ENCODE measurements around the gene ZNHIT1. TPM values are rescaled to one million over a fixed set of nuclear protein-coding genes. Genes with fewer than 3 reads are reported as not detected.
"Not testable (repeated sequence)": the region's sequence is repeated elsewhere in the genome, so short reads cannot be mapped to it uniquely, and the experiment has no call there.

ZNHIT1 gene
- total RNA-seq, 6 donors from 2014 or later, result 46.1 to 74.3 (median 68.5) TPM

GRCh38 chr7:101186844-101187428 is 31.0 kb upstream of the ZNHIT1 start:
- 71 to 81% methylated on average over 4 of the region's 4 CpGs for WGBS, 2 donors
- Histone ChIP-seq H3K9me3 (no peaks in the 10 kb centered on the region), H3K27ac (no peak overlapping the region), H3K36me3 (no peaks in the 10 kb centered on the region), H3K27me3 (no peaks in the 10 kb centered on the region), H3K4me1 (no peaks in the 10 kb centered on the region), H3K4me3 (no peak overlapping the region)
- no peak for DNase-seq
- TF ChIP-seq POLR2AphosphoS5 (IDR thresholded peaks at IDR 0.05) (no peak), POLR2A (IDR thresholded peaks at IDR 0.05) (no peak), EP300 (IDR thresholded peaks at IDR 0.05) (no peak)
- TF ChIP-seq, protein P1, sequence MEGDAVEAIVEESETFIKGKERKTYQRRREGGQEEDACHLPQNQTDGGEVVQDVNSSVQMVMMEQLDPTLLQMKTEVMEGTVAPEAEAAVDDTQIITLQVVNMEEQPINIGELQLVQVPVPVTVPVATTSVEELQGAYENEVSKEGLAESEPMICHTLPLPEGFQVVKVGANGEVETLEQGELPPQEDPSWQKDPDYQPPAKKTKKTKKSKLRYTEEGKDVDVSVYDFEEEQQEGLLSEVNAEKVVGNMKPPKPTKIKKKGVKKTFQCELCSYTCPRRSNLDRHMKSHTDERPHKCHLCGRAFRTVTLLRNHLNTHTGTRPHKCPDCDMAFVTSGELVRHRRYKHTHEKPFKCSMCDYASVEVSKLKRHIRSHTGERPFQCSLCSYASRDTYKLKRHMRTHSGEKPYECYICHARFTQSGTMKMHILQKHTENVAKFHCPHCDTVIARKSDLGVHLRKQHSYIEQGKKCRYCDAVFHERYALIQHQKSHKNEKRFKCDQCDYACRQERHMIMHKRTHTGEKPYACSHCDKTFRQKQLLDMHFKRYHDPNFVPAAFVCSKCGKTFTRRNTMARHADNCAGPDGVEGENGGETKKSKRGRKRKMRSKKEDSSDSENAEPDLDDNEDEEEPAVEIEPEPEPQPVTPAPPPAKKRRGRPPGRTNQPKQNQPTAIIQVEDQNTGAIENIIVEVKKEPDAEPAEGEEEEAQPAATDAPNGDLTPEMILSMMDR (IDR thresholded peaks at IDR 0.05), result no peak
- no peak for ATAC-seq (ENCODE audit: low FRiP score in 2 of 2)

DNA sequence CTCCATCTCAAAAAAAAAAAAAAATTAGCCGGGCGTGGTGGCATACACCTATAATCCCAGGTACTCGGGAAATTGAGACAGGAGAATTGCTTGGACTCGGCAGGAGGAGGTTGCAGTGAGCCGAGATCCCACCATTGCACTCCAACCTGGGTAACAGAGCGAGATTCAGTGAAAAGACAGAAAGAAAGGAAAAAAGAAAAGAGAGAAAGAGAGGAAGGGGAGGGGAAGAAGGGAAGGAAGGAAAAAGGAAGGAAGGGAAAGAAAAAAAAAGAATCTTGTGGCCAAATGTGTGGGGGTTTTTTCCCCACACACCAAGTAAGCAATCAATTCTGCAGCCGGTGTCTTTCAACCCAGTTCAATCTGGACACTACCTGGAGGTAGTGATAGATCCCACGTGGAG is 28.9 kb upstream of the ZNHIT1 start:
- H3K27me3 ChIP-seq, result no peaks in the 10 kb centered on the region
- 73 to 87% methylated on average over 8 of the region's 8 CpGs for WGBS, 2 donors
- no peaks in the 10 kb centered on the region for H3K9me3 ChIP-seq
- H3K27ac ChIP-seq, result no peak overlapping the region
- no peaks in the 10 kb centered on the region for H3K36me3 ChIP-seq
- no peak overlapping the region for H3K4me3 ChIP-seq
- TF ChIP-seq POLR2A (IDR thresholded peaks at IDR 0.05) (no peak), EP300 (IDR thresholded peaks at IDR 0.05) (no peak), POLR2AphosphoS5 (IDR thresholded peaks at IDR 0.05) (no peak)
- TF ChIP-seq, protein P1 (IDR thresholded peaks at IDR 0.05), result no peak
- peaks cover 0 to 3% (median 0%) of the 10 kb centered on the region in 4 donors for H3K4me1 ChIP-seq
- DNase-seq (no peak), ATAC-seq (ENCODE audit: low FRiP score in 2 of 2) (no peak)

DNA sequence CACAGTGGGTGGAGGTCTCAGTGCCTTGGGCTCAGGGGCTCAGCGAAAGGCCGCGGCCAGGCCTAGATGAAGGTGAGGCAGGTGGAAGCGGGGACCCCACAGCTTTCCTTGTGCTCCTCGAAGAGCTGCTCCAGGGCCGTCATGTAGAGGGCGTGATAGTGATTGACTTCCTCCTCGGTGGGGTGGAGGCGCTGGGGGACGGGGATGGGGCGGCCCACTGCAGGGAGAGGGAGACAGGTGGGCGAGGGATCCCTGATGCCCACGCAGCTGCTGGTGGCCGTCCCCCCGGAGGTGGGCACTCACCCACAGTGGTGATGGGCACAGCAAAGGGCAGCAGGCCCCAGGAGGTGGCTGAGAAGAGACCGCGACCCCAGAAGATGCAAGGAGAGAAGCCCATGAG is 22.1 kb upstream of the ZNHIT1 start:
- no peak overlapping the region for H3K4me3 ChIP-seq
- TF ChIP-seq POLR2A (IDR thresholded peaks at IDR 0.05) (no peak), POLR2AphosphoS5 (IDR thresholded peaks at IDR 0.05) (no peak), EP300 (IDR thresholded peaks at IDR 0.05) (no peak)
- TF ChIP-seq, protein P1 (IDR thresholded peaks at IDR 0.05), result no peak
- H3K27me3 ChIP-seq, result peaks cover 0 to 11% (median 3%) of the 10 kb centered on the region in 4 donors
- DNase-seq (no peak), ATAC-seq (ENCODE audit: low FRiP score in 2 of 2) (no peak)
- no peaks in the 10 kb centered on the region for H3K9me3 ChIP-seq
- H3K27ac ChIP-seq, result no peak overlapping the region
- WGBS, 2 donors, result 79 to 83% methylated on average over 14 to 15 of the region's 17 CpGs
- no peaks in the 10 kb centered on the region for H3K36me3 ChIP-seq
- H3K4me1 ChIP-seq, result peaks cover 0 to 3% (median 0%) of the 10 kb centered on the region in 4 donors

- Histone ChIP-seq H3K4me1 (peaks cover 0 to 12% (median 9%) of the 10 kb centered on the region in 4 donors), H3K9me3 (no peaks in the 10 kb centered on the region), H3K36me3 (no peaks in the 10 kb centered on the region), H3K27me3 (peaks cover 0 to 26% (median 16%) of the 10 kb centered on the region in 4 donors), H3K4me3 (no peak overlapping the region), H3K27ac (no peak overlapping the region)
- DNase-seq (no peak), ATAC-seq (ENCODE audit: low FRiP score in 2 of 2) (no peak)
- TF ChIP-seq EP300 (IDR thresholded peaks at IDR 0.05), result no peak
- TF ChIP-seq, protein P1 (IDR thresholded peaks at IDR 0.05), result no peak
- no peak for TF ChIP-seq POLR2AphosphoS5 (IDR thresholded peaks at IDR 0.05)
- no peak for TF ChIP-seq POLR2A (IDR thresholded peaks at IDR 0.05)
- WGBS, 2 donors, result 76 to 77% methylated on average over 6 to 21 of the region's 21 CpGs
These were observed 20.0 kb upstream of the ZNHIT1 start for GRCh38 chr7:101197991-101198390.

DNA sequence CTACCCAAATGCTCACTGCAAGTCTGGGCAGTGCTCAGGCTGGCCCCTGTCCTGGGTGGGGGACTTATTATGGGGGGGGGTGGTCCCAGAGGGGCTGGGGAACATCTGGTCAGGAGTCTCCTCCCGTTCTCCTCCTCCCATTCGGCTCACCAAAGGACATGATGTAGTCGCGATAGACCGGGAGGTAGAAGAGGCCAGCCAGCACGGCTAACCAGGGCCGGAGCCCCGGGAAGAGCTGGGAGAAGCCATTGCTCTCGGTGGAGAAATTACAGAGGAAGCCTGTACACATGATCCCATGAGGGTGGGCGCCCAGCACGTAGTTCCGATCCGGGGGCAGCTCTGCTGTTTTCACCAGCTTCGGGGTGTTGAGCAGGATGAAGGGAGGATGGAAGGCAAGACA is 19.5 kb upstream of the ZNHIT1 start:
- Histone ChIP-seq H3K36me3 (no peaks in the 10 kb centered on the region), H3K4me1 (peaks cover 0 to 12% (median 9%) of the 10 kb centered on the region in 4 donors), H3K9me3 (no peaks in the 10 kb centered on the region), H3K27ac (no peak overlapping the region), H3K4me3 (no peak overlapping the region), H3K27me3 (peaks cover 0 to 26% (median 16%) of the 10 kb centered on the region in 4 donors)
- TF ChIP-seq, protein P1 (IDR thresholded peaks at IDR 0.05), result no peak
- TF ChIP-seq POLR2AphosphoS5 (IDR thresholded peaks at IDR 0.05) (no peak), EP300 (IDR thresholded peaks at IDR 0.05) (no peak), POLR2A (IDR thresholded peaks at IDR 0.05) (no peak)
- DNase-seq, result no peak
- no peak for ATAC-seq (ENCODE audit: low FRiP score in 2 of 2)
- 67 to 70% methylated on average over 14 of the region's 14 CpGs for WGBS, 2 donors

DNA sequence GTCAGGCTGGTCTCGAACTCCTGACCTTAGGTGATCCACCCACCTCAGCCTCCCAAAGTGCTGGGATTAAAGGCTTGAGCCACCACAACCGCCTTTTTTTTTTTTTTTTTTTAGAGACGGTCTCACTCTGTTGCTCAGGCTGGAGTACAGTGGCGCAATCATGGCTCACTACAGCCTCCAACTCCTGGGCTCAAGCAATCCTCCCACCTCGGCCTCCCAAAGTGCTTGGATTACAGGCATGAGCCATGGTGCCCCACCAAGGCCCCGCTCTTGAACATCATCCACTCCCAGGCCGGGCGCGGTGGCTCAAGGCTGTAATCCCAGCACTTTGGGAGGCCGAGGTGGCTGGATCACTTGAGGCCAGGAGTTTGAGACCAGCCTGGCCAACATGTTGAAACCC is 18.4 kb upstream of the ZNHIT1 start:
- not testable (repeated sequence) for ATAC-seq (ENCODE audit: low FRiP score in 2 of 2); H3K4me3 ChIP-seq; H3K9me3 ChIP-seq; H3K36me3 ChIP-seq; H3K27ac ChIP-seq; DNase-seq
- WGBS, 2 donors, result 84 to 94% methylated on average over 8 to 10 of the region's 10 CpGs
- Histone ChIP-seq H3K4me1 (peaks cover 0 to 12% (median 9%) of the 10 kb centered on the region in 4 donors), H3K27me3 (peaks cover 0 to 26% (median 16%) of the 10 kb centered on the region in 4 donors)
